ENCODE measurements around the gene POGZ. TPM values are rescaled to one million over a fixed set of nuclear protein-coding genes. Genes with fewer than 3 reads are reported as not detected.

POGZ gene
- total RNA-seq, 1 donor from 2014 or later = 135 TPM

- Mint-ChIP-seq H3K27me3 (no peaks in the 10 kb centered on the region), H3K27ac (no peak overlapping the region), H3K4me3 (no peak overlapping the region), H3K36me3 (ENCODE audit: low read depth) (no peaks in the 10 kb centered on the region), H3K4me1 (no peaks in the 10 kb centered on the region), H3K9me3 (no peaks in the 10 kb centered on the region)
- DNase-seq (no peak), ATAC-seq (ENCODE audit: low read depth) (no peak)
- ChIA-PET POLR2A (interaction anchor here (0.6 to 0.7 kb wide), 2 partner anchors 14 to 27 kb away, joined by 3 to 4 read pairs; no protein-coding TSS in a partner anchor), CTCF (no interaction called here)
- intact Hi-C loops (cut with micrococcal nuclease) = no loop called here
- TF ChIP-seq CTCF (IDR thresholded peaks at IDR 0.05) = no peak
Observed at GRCh38 chr1:151371370-151372057, 87.8 kb downstream of the POGZ start.

- Mint-ChIP-seq H3K4me1 (no peaks in the 10 kb centered on the region), H3K36me3 (ENCODE audit: low read depth) (no peaks in the 10 kb centered on the region), H3K27me3 (no peaks in the 10 kb centered on the region), H3K27ac (no peak overlapping the region), H3K4me3 (no peak overlapping the region), H3K9me3 (no peaks in the 10 kb centered on the region)
- no peak for ATAC-seq (ENCODE audit: low read depth)
- POLR2A ChIA-PET = interaction anchor here (0.5 to 1.1 kb wide), 2 partner anchors 34 to 43 kb away, joined by 3 to 4 read pairs; partner anchors contain the start of gene PI4KB
- DNase-seq = no peak
- CTCF ChIA-PET = no interaction called here
- intact Hi-C loops (cut with micrococcal nuclease) = no loop called here
- no peak for TF ChIP-seq CTCF (IDR thresholded peaks at IDR 0.05)
Observed at GRCh38 chr1:151370211-151370911, 88.9 kb downstream of the POGZ start.

GRCh38 chr1:151369621-151370048, 89.7 kb downstream of the POGZ start:
- POLR2A ChIA-PET = interaction anchor here (1.1 kb wide), 1 partner anchor 43 kb away, joined by 4 read pairs; the partner anchor contains the start of gene PI4KB
- CTCF ChIA-PET = interaction anchor here (1.0 kb wide), 1 partner anchor 29 kb away, joined by 3 read pairs; no protein-coding TSS in a partner anchor
- H3K4me3 Mint-ChIP-seq = no peak overlapping the region
- H3K4me1 Mint-ChIP-seq = no peaks in the 10 kb centered on the region
- no peak for DNase-seq
- H3K36me3 Mint-ChIP-seq (ENCODE audit: low read depth) = no peaks in the 10 kb centered on the region
- no peaks in the 10 kb centered on the region for H3K9me3 Mint-ChIP-seq
- H3K27ac Mint-ChIP-seq = no peak overlapping the region
- H3K27me3 Mint-ChIP-seq = no peaks in the 10 kb centered on the region
- ATAC-seq (ENCODE audit: low read depth) = no peak
- intact Hi-C loops (cut with micrococcal nuclease) = no loop called here
- no peak for TF ChIP-seq CTCF (IDR thresholded peaks at IDR 0.05)

GRCh38 chr1:151369302-151369610, 90.0 kb downstream of the POGZ start:
- no peaks in the 10 kb centered on the region for H3K36me3 Mint-ChIP-seq (ENCODE audit: low read depth)
- CTCF ChIA-PET = interaction anchor here (1.0 kb wide), 1 partner anchor 28 kb away, joined by 3 read pairs; no protein-coding TSS in a partner anchor
- no peaks in the 10 kb centered on the region for H3K27me3 Mint-ChIP-seq
- ATAC-seq (ENCODE audit: low read depth) (no peak), DNase-seq (no peak)
- POLR2A ChIA-PET = no interaction called here
- no peaks in the 10 kb centered on the region for H3K4me1 Mint-ChIP-seq
- TF ChIP-seq CTCF (IDR thresholded peaks at IDR 0.05) = no peak
- H3K9me3 Mint-ChIP-seq = no peaks in the 10 kb centered on the region
- intact Hi-C loops (cut with micrococcal nuclease) = no loop called here
- H3K4me3 Mint-ChIP-seq = no peak overlapping the region
- H3K27ac Mint-ChIP-seq = no peak overlapping the region
